Measurements from ENCODE around the gene APOA4.
"Not testable (repeated sequence)": the region's sequence is repeated elsewhere in the genome, so short reads cannot be mapped to it uniquely, and the experiment has no call there.

The APOA4 gene

GRCh38 chr11:116849060-116849459 is 26.0 kb upstream of the APOA4 start:
- DNase-seq (ENCODE audit: low read depth, low spot score), result no peak

- no peak for DNase-seq (ENCODE audit: low read depth, low spot score)
Measured at GRCh38 chr11:116847612-116848011, 24.5 kb upstream of the APOA4 start.

GRCh38 chr11:116844722-116845121 is 21.6 kb upstream of the APOA4 start:
- no peak for DNase-seq (ENCODE audit: low read depth, low spot score)

- DNase-seq (ENCODE audit: low read depth, low spot score), result no peak
Measured at GRCh38 chr11:116843661-116844060, 20.6 kb upstream of the APOA4 start.

GRCh38 chr11:116842909-116843308 is 19.8 kb upstream of the APOA4 start:
- no peak for DNase-seq (ENCODE audit: low read depth, low spot score)

GRCh38 chr11:116842117-116842516 is 19.0 kb upstream of the APOA4 start:
- no peak for DNase-seq (ENCODE audit: low read depth, low spot score)

GRCh38 chr11:116840746-116841296 is 17.7 kb upstream of the APOA4 start:
- no peak for DNase-seq (ENCODE audit: low read depth, low spot score)

- DNase-seq (ENCODE audit: low read depth, low spot score), result no peak
Measured at GRCh38 chr11:116840224-116840745, 17.2 kb upstream of the APOA4 start.

- DNase-seq (ENCODE audit: low read depth, low spot score), result no peak
Measured at GRCh38 chr11:116838321-116839084, 15.4 kb upstream of the APOA4 start.

- no peak for DNase-seq (ENCODE audit: low read depth, low spot score)
Measured at GRCh38 chr11:116837231-116838091, 14.4 kb upstream of the APOA4 start, which contains the start of gene APOA1. APOA1 (minus strand) TSS chr11:116837622; CDS start chr11:116837387, 235 bp downstream.

GRCh38 chr11:116836632-116836991 is 13.5 kb upstream of the APOA4 start:
- DNase-seq (ENCODE audit: low read depth, low spot score), result no peak

- DNase-seq (ENCODE audit: low read depth, low spot score), result peak; percentile 43
Measured at GRCh38 chr11:116835791-116836631, 12.9 kb upstream of the APOA4 start.

GRCh38 chr11:116835042-116835772 is 12.1 kb upstream of the APOA4 start:
- DNase-seq (ENCODE audit: low read depth, low spot score), result no peak

GRCh38 chr11:116834535-116835041 is 11.5 kb upstream of the APOA4 start:
- DNase-seq (ENCODE audit: low read depth, low spot score), result not testable (repeated sequence)

GRCh38 chr11:116833816-116834534 is 10.9 kb upstream of the APOA4 start:
- no peak for DNase-seq (ENCODE audit: low read depth, low spot score)

- DNase-seq (ENCODE audit: low read depth, low spot score), result no peak
Measured at GRCh38 chr11:116833491-116833815, 10.3 kb upstream of the APOA4 start.

GRCh38 chr11:116832350-116833290 is 9.5 kb upstream of the APOA4 start:
- DNase-seq (ENCODE audit: low read depth, low spot score), result no peak

GRCh38 chr11:116831790-116832349 is 8.8 kb upstream of the APOA4 start:
- DNase-seq (ENCODE audit: low read depth, low spot score), result no peak

Measured in activated naive CD8-positive, alpha-beta T cell treated with anti-CD3 and anti-CD28 coated beads, Interleukin-2, amount 50 U/mL, for 16 hours (primary cell).